ENCODE results near the gene VPS11.
"Not testable (repeated sequence)": the region's sequence is repeated elsewhere in the genome, so short reads cannot be mapped to it uniquely, and the experiment has no call there.

Gene VPS11

GRCh38 chr11:119067371-119068222, at the start of gene VPS11:
TSS of gene VPS11 (plus strand) at chr11:119067818. CDS start at chr11:119067824, 6 bp downstream.
- peak; percentile 99 for DNase-seq (ENCODE audit: low spot score)

GRCh38 chr11:119018074-119018938, 49.3 kb upstream of the VPS11 start, which contains the start of the genes RPS25 and TRAPPC4:
TSS of gene RPS25 (minus strand) at chr11:119018343. CDS start at chr11:119018284, 59 bp downstream.
TSS of gene TRAPPC4 (plus strand) at chr11:119018766. CDS start at chr11:119018796, 30 bp downstream.
- peak; percentile 92 for DNase-seq (ENCODE audit: low spot score)

GRCh38 chr11:119019996-119020395, 47.6 kb upstream of the VPS11 start:
- DNase-seq (ENCODE audit: low spot score) = no peak

GRCh38 chr11:119021631-119022030, 46.0 kb upstream of the VPS11 start:
- DNase-seq (ENCODE audit: low spot score) = no peak

- DNase-seq (ENCODE audit: low spot score) = no peak
These were observed 43.9 kb upstream of the VPS11 start for GRCh38 chr11:119023741-119024140.

GRCh38 chr11:119024430-119025098, 43.1 kb upstream of the VPS11 start:
- no peak for DNase-seq (ENCODE audit: low spot score)

- DNase-seq (ENCODE audit: low spot score) = no peak
These were observed 42.5 kb upstream of the VPS11 start for GRCh38 chr11:119025099-119025473.

GRCh38 chr11:119025541-119025940, 42.1 kb upstream of the VPS11 start:
- no peak for DNase-seq (ENCODE audit: low spot score)

- no peak for DNase-seq (ENCODE audit: low spot score)
These were observed 41.4 kb upstream of the VPS11 start for GRCh38 chr11:119025978-119026766.

GRCh38 chr11:119026970-119027369, 40.6 kb upstream of the VPS11 start:
- no peak for DNase-seq (ENCODE audit: low spot score)

GRCh38 chr11:119027561-119028345, 39.9 kb upstream of the VPS11 start:
- no peak for DNase-seq (ENCODE audit: low spot score)

- DNase-seq (ENCODE audit: low spot score) = no peak
These were observed 39.1 kb upstream of the VPS11 start for GRCh38 chr11:119028346-119029068.

GRCh38 chr11:119029069-119029339, 38.6 kb upstream of the VPS11 start:
- no peak for DNase-seq (ENCODE audit: low spot score)

GRCh38 chr11:119029340-119030028, 38.1 kb upstream of the VPS11 start:
- DNase-seq (ENCODE audit: low spot score) = no peak

- DNase-seq (ENCODE audit: low spot score) = no peak
These were observed 37.6 kb upstream of the VPS11 start for GRCh38 chr11:119030029-119030328.

- peak; percentile 98 for DNase-seq (ENCODE audit: low spot score)
These were observed 37.1 kb upstream of the VPS11 start, which contains the start of gene SLC37A4 for GRCh38 chr11:119030329-119031047. TSS of gene SLC37A4 (minus strand) at chr11:119030877.

- no peak for DNase-seq (ENCODE audit: low spot score)
These were observed 35.7 kb upstream of the VPS11 start for GRCh38 chr11:119031912-119032280.

GRCh38 chr11:119033421-119033820, 34.2 kb upstream of the VPS11 start:
- not testable (repeated sequence) for DNase-seq (ENCODE audit: low spot score)

- no peak for DNase-seq (ENCODE audit: low spot score)
These were observed 32.8 kb upstream of the VPS11 start for GRCh38 chr11:119034813-119035212.

Data from iPS-NIHi11 (cell line).